ENCODE data around the gene CDH4.

CDH4 gene

GRCh38 chr20:61876952-61877728 lies 625.1 kb downstream of the CDH4 start:
- Histone ChIP-seq H3K36me3 (ENCODE audit: control insufficient read depth, insufficient read depth, low read length) (no peaks in the 10 kb centered on the region), H3K27ac (ENCODE audit: low read depth, low read length) (no peak overlapping the region), H3K27me3 (ENCODE audit: insufficient read depth, low read length, poor library complexity) (no peaks in the 10 kb centered on the region), H2AK5ac (ENCODE audit: low read length) (no peak overlapping the region), H3K4me1 (ENCODE audit: control insufficient read depth, low read depth, low read length) (no peaks in the 10 kb centered on the region), H3K79me2 (ENCODE audit: control insufficient read depth, insufficient read depth, low read length) (no peaks in the 10 kb centered on the region), H4K5ac (ENCODE audit: low read length) (no peak overlapping the region), H3K23ac (ENCODE audit: low read length) (no peak overlapping the region), H2BK5ac (ENCODE audit: low read length) (no peak overlapping the region), H3K9ac (ENCODE audit: low read length) (no peak overlapping the region), H3K56ac (ENCODE audit: low read length) (no peak overlapping the region), H3K4me3 (ENCODE audit: low read length) (no peak overlapping the region), H3K4ac (ENCODE audit: low read depth, low read length) (no peak overlapping the region), H2BK120ac (ENCODE audit: low read depth, low read length) (no peak overlapping the region), H2BK15ac (replicated peaks; ENCODE audit: low read depth) (no peak overlapping the region), H3K18ac (ENCODE audit: low read length) (no peak overlapping the region), H3K4me2 (ENCODE audit: low read length) (no peak overlapping the region), H4K8ac (ENCODE audit: low read depth, low read length) (no peak overlapping the region), H3K79me1 (ENCODE audit: low read length) (no peaks in the 10 kb centered on the region)
- WGBS (ENCODE audit: extremely low coverage, insufficient coverage, low lambda C conversion rate): no CpG with 5 or more reads among the region's 30 CpGs
- no peak for DNase-seq

GRCh38 chr20:61877776-61878477 lies 625.9 kb downstream of the CDH4 start:
- Histone ChIP-seq H3K79me2 (ENCODE audit: control insufficient read depth, insufficient read depth, low read length) (no peaks in the 10 kb centered on the region), H3K18ac (ENCODE audit: low read length) (no peak overlapping the region), H3K4me2 (ENCODE audit: low read length) (no peak overlapping the region), H4K8ac (ENCODE audit: low read depth, low read length) (no peak overlapping the region), H4K5ac (ENCODE audit: low read length) (no peak overlapping the region), H3K79me1 (ENCODE audit: low read length) (no peaks in the 10 kb centered on the region), H3K36me3 (ENCODE audit: control insufficient read depth, insufficient read depth, low read length) (no peaks in the 10 kb centered on the region), H2BK120ac (ENCODE audit: low read depth, low read length) (no peak overlapping the region), H2AK5ac (ENCODE audit: low read length) (no peak overlapping the region), H2BK15ac (replicated peaks; ENCODE audit: low read depth) (no peak overlapping the region), H3K9ac (ENCODE audit: low read length) (no peak overlapping the region), H2BK5ac (ENCODE audit: low read length) (no peak overlapping the region), H3K27me3 (ENCODE audit: insufficient read depth, low read length, poor library complexity) (no peaks in the 10 kb centered on the region), H3K23ac (ENCODE audit: low read length) (no peak overlapping the region), H3K4ac (ENCODE audit: low read depth, low read length) (no peak overlapping the region), H3K56ac (ENCODE audit: low read length) (no peak overlapping the region), H3K4me1 (ENCODE audit: control insufficient read depth, low read depth, low read length) (no peaks in the 10 kb centered on the region), H3K27ac (ENCODE audit: low read depth, low read length) (no peak overlapping the region), H3K4me3 (ENCODE audit: low read length) (no peak overlapping the region)
- DNase-seq: no peak
- no CpG with 5 or more reads among the region's 23 CpGs for WGBS (ENCODE audit: extremely low coverage, insufficient coverage, low lambda C conversion rate)

GRCh38 chr20:61878478-61879302 lies 626.6 kb downstream of the CDH4 start:
- no peak overlapping the region for H2AK5ac ChIP-seq (ENCODE audit: low read length)
- no peak overlapping the region for H3K4me3 ChIP-seq (ENCODE audit: low read length)
- no peak overlapping the region for H3K23ac ChIP-seq (ENCODE audit: low read length)
- H2BK5ac ChIP-seq (ENCODE audit: low read length): no peak overlapping the region
- H3K36me3 ChIP-seq (ENCODE audit: control insufficient read depth, insufficient read depth, low read length): no peaks in the 10 kb centered on the region
- H4K5ac ChIP-seq (ENCODE audit: low read length): no peak overlapping the region
- no peaks in the 10 kb centered on the region for H3K79me1 ChIP-seq (ENCODE audit: low read length)
- no peak overlapping the region for H3K27ac ChIP-seq (ENCODE audit: low read depth, low read length)
- H3K79me2 ChIP-seq (ENCODE audit: control insufficient read depth, insufficient read depth, low read length): no peaks in the 10 kb centered on the region
- no CpG with 5 or more reads among the region's 31 CpGs for WGBS (ENCODE audit: extremely low coverage, insufficient coverage, low lambda C conversion rate)
- no peaks in the 10 kb centered on the region for H3K27me3 ChIP-seq (ENCODE audit: insufficient read depth, low read length, poor library complexity)
- H3K4me2 ChIP-seq (ENCODE audit: low read length): no peak overlapping the region
- no peak overlapping the region for H3K9ac ChIP-seq (ENCODE audit: low read length)
- H2BK15ac ChIP-seq (replicated peaks; ENCODE audit: low read depth): no peak overlapping the region
- no peak overlapping the region for H2BK120ac ChIP-seq (ENCODE audit: low read depth, low read length)
- no peak overlapping the region for H3K56ac ChIP-seq (ENCODE audit: low read length)
- H4K8ac ChIP-seq (ENCODE audit: low read depth, low read length): no peak overlapping the region
- no peaks in the 10 kb centered on the region for H3K4me1 ChIP-seq (ENCODE audit: control insufficient read depth, low read depth, low read length)
- no peak overlapping the region for H3K4ac ChIP-seq (ENCODE audit: low read depth, low read length)
- no peak for DNase-seq
- H3K18ac ChIP-seq (ENCODE audit: low read length): no peak overlapping the region

GRCh38 chr20:61879303-61879620 lies 627.2 kb downstream of the CDH4 start:
- Histone ChIP-seq H3K79me2 (ENCODE audit: control insufficient read depth, insufficient read depth, low read length) (no peaks in the 10 kb centered on the region), H2AK5ac (ENCODE audit: low read length) (no peak overlapping the region), H2BK15ac (replicated peaks; ENCODE audit: low read depth) (no peak overlapping the region), H3K4me3 (ENCODE audit: low read length) (no peak overlapping the region), H3K36me3 (ENCODE audit: control insufficient read depth, insufficient read depth, low read length) (no peaks in the 10 kb centered on the region), H3K9ac (ENCODE audit: low read length) (no peak overlapping the region), H3K18ac (ENCODE audit: low read length) (no peak overlapping the region), H3K56ac (ENCODE audit: low read length) (no peak overlapping the region), H4K8ac (ENCODE audit: low read depth, low read length) (no peak overlapping the region), H3K4me1 (ENCODE audit: control insufficient read depth, low read depth, low read length) (no peaks in the 10 kb centered on the region), H3K79me1 (ENCODE audit: low read length) (no peaks in the 10 kb centered on the region), H3K23ac (ENCODE audit: low read length) (no peak overlapping the region), H2BK5ac (ENCODE audit: low read length) (no peak overlapping the region), H3K27me3 (ENCODE audit: insufficient read depth, low read length, poor library complexity) (no peaks in the 10 kb centered on the region), H2BK120ac (ENCODE audit: low read depth, low read length) (no peak overlapping the region), H3K4me2 (ENCODE audit: low read length) (no peak overlapping the region), H3K27ac (ENCODE audit: low read depth, low read length) (no peak overlapping the region), H3K4ac (ENCODE audit: low read depth, low read length) (no peak overlapping the region), H4K5ac (ENCODE audit: low read length) (no peak overlapping the region)
- no CpG with 5 or more reads among the region's 10 CpGs for WGBS (ENCODE audit: extremely low coverage, insufficient coverage, low lambda C conversion rate)
- DNase-seq: no peak

- WGBS (ENCODE audit: extremely low coverage, insufficient coverage, low lambda C conversion rate): no CpG with 5 or more reads among the region's 19 CpGs
- H3K27me3 ChIP-seq (ENCODE audit: insufficient read depth, low read length, poor library complexity): no peaks in the 10 kb centered on the region
- no peaks in the 10 kb centered on the region for H3K79me2 ChIP-seq (ENCODE audit: control insufficient read depth, insufficient read depth, low read length)
- no peak overlapping the region for H2BK5ac ChIP-seq (ENCODE audit: low read length)
- no peak overlapping the region for H3K4me2 ChIP-seq (ENCODE audit: low read length)
- H2AK5ac ChIP-seq (ENCODE audit: low read length): no peak overlapping the region
- no peak overlapping the region for H3K18ac ChIP-seq (ENCODE audit: low read length)
- H3K4me3 ChIP-seq (ENCODE audit: low read length): no peak overlapping the region
- no peak overlapping the region for H2BK120ac ChIP-seq (ENCODE audit: low read depth, low read length)
- no peak overlapping the region for H3K23ac ChIP-seq (ENCODE audit: low read length)
- H3K36me3 ChIP-seq (ENCODE audit: control insufficient read depth, insufficient read depth, low read length): no peaks in the 10 kb centered on the region
- no peaks in the 10 kb centered on the region for H3K79me1 ChIP-seq (ENCODE audit: low read length)
- DNase-seq: no peak
- H3K56ac ChIP-seq (ENCODE audit: low read length): no peak overlapping the region
- H2BK15ac ChIP-seq (replicated peaks; ENCODE audit: low read depth): no peak overlapping the region
- no peak overlapping the region for H3K27ac ChIP-seq (ENCODE audit: low read depth, low read length)
- H4K5ac ChIP-seq (ENCODE audit: low read length): no peak overlapping the region
- H4K8ac ChIP-seq (ENCODE audit: low read depth, low read length): no peak overlapping the region
- no peak overlapping the region for H3K4ac ChIP-seq (ENCODE audit: low read depth, low read length)
- no peaks in the 10 kb centered on the region for H3K4me1 ChIP-seq (ENCODE audit: control insufficient read depth, low read depth, low read length)
- no peak overlapping the region for H3K9ac ChIP-seq (ENCODE audit: low read length)
These were observed 627.6 kb downstream of the CDH4 start for GRCh38 chr20:61879694-61880093.

Measured in mesendoderm (in vitro differentiated cells).